CD4-positive, alpha-beta T cell treated with Interleukin-15 for 1 hour (primary cell): ENCODE data around the gene ROBO2.

Experiments used
- DNase-seq: peaks from one replicate; pipeline ENCODE4 v3.0.0-alpha.2; 2020

ROBO2 gene

GRCh38 chr3:77427528-77427927 lies 387.6 kb downstream of the ROBO2 start:
- no peak for DNase-seq

- no peak for DNase-seq
Measured at GRCh38 chr3:77436908-77437307, 397.0 kb downstream of the ROBO2 start.

- no peak for DNase-seq
Measured at GRCh38 chr3:77446084-77446483, 406.2 kb downstream of the ROBO2 start.

GRCh38 chr3:77446761-77447160 lies 406.9 kb downstream of the ROBO2 start:
- no peak for DNase-seq

GRCh38 chr3:77449459-77450350 lies 409.8 kb downstream of the ROBO2 start:
- DNase-seq = no peak

- no peak for DNase-seq
Measured at GRCh38 chr3:77456431-77456830, 416.5 kb downstream of the ROBO2 start.

GRCh38 chr3:77456906-77457305 lies 417.0 kb downstream of the ROBO2 start:
- DNase-seq = no peak

- DNase-seq = no peak
Measured at GRCh38 chr3:77459926-77460325, 420.0 kb downstream of the ROBO2 start.

GRCh38 chr3:77460326-77460725 lies 420.4 kb downstream of the ROBO2 start:
- DNase-seq = no peak

GRCh38 chr3:77462951-77463350 lies 423.1 kb downstream of the ROBO2 start:
- DNase-seq = no peak

- DNase-seq = no peak
Measured at GRCh38 chr3:77464111-77464688, 424.3 kb downstream of the ROBO2 start.

- DNase-seq = no peak
Measured at GRCh38 chr3:77466562-77467115, 426.7 kb downstream of the ROBO2 start.

GRCh38 chr3:77467702-77468625 lies 428.1 kb downstream of the ROBO2 start:
- no peak for DNase-seq

- DNase-seq = no peak
Measured at GRCh38 chr3:77468626-77469020, 428.7 kb downstream of the ROBO2 start.

- DNase-seq = no peak
Measured at GRCh38 chr3:77475507-77475906, 435.6 kb downstream of the ROBO2 start.

GRCh38 chr3:77479021-77479420 lies 439.1 kb downstream of the ROBO2 start:
- no peak for DNase-seq

- no peak for DNase-seq
Measured at GRCh38 chr3:77489216-77489615, 449.3 kb downstream of the ROBO2 start.

GRCh38 chr3:77491961-77492360 lies 452.1 kb downstream of the ROBO2 start:
- DNase-seq = no peak

GRCh38 chr3:77500721-77501120 lies 460.8 kb downstream of the ROBO2 start:
- no peak for DNase-seq

- DNase-seq = no peak
Measured at GRCh38 chr3:77506384-77506783, 466.5 kb downstream of the ROBO2 start.

GRCh38 chr3:77513542-77513941 lies 473.6 kb downstream of the ROBO2 start:
- DNase-seq = no peak

GRCh38 chr3:77514766-77515165 lies 474.9 kb downstream of the ROBO2 start:
- DNase-seq = no peak

- DNase-seq = no peak
Measured at GRCh38 chr3:77524463-77524862, 484.6 kb downstream of the ROBO2 start.
